HuH-7 (cell line): ENCODE measurements around the gene CHN2.

Source experiments
- DNase-seq: peaks from one replicate; pipeline ENCODE4 v3.0.0; 2011; ENCODE audit warnings: low spot score

CHN2 gene

DNA sequence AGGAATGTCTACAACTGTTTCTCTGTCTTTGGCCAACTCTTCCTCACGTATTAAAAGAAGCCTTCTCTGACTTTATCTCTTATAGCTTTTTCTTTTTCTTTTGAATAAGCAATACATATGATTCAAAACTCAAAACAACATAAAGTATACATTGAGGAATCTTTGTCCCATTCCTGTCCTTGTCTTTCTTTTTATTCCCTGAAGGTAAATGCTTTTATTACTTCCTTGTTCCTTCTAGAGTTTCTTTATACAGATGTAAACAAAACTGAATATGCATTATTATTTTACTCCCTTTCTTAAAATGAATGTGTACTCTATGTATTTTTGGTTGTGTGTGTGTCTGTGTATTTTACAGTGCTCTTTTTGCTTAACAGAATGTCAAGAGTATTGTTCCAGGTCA, 170.1 kb downstream of the CHN2 start:
- no peak for DNase-seq

DNA sequence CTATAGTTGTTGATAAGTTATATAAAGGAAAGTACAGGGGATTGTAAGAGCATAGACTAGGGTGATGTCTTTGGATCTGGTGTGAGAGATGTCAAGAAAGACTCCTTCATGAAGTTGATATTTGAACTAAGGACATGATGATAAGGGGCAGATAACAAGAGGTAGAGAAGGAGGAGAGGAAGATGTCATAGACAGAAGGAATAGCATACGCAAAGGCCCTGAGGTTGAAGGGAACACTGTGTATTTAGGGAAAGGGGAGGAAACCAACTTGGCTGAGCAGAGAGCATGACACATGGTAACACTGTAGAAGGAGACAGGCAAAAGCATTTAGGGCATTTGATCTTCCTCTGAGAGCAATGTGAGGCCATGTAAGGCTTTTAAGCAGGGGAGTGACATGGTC, 170.8 kb downstream of the CHN2 start:
- no peak for DNase-seq

DNA sequence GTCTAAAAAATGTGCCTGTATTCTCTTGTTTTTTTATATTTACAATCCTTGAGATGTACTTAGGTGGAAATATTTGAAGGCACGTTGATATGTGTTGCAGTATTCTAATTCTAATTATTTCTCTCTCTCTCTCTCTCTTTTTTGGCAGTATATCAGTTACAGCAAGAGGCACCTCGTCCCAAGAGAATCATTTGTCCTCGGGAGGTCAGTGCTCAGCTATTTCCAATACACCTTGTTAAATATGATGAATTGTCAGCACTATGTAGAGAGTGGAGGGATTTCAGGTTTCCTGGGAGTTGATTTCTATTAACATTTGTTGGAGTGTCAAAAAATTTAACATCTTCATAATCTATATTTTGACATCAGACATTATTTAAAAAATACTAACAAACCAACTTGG, 173.2 kb downstream of the CHN2 start:
- DNase-seq, result no peak

DNA sequence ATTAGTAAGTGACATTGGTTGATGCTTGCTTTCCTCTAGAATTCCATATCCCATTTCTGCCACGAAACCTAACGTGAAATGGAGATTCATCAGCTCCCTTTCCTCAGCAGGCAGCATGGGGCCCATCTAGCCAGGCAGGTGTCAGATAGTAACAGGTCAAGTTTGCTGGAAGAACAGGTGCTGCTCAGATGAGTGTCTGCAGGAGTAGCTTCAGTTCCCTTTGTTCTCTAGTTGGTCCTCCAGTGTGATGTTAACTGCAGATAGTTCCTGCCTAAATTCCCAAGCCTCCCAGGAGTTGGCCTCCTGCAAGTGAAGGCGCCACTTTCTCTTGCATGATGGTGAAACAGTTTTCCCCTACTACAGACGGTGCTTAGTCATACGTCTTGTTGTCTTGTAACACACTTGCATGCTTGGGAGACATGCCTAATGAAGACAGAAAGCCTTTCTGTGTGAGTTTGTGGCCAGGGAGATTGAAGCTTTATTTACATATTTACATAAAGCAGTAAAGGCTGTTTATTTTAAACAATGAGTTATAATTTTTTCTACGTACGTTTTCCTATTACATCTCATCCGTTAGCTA, 175.4 kb downstream of the CHN2 start:
- DNase-seq, result no peak

DNA sequence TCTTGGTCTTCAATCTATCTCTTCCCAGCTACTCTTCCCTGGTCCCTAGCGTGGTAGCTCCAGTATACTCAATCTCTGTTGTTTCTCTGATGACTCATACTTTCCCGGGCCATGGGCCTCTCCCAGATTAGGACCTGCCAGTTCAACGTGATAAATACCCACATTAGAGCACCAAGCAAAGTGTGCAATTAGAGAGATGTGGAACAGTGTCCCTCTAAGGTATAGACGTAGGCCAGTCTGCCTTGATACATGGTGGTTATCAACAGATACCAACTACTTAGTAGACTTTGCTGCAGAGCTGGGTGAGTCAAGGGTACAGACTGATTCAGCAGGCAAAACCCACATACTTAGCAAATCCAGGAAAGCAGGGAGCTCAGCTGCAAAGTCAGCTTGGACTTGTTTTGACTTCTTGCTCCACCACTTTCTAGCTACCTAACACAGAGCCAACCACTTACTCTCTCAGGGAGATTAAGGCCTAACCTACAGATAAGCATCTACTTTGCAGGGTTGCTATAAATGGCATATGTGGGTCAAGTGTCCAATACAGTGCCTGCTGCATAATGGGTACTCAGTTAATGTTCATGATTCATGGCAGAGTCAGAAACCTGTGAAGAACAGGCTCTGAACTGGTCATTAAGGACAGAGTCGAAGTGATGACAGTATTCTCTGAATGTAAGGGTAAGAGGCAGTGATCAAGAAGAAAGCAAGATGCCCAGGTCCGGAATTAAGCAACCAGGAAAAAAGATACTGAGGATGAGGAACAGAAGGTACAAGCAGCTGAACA, 176.1 kb downstream of the CHN2 start:
- DNase-seq, result no peak

DNA sequence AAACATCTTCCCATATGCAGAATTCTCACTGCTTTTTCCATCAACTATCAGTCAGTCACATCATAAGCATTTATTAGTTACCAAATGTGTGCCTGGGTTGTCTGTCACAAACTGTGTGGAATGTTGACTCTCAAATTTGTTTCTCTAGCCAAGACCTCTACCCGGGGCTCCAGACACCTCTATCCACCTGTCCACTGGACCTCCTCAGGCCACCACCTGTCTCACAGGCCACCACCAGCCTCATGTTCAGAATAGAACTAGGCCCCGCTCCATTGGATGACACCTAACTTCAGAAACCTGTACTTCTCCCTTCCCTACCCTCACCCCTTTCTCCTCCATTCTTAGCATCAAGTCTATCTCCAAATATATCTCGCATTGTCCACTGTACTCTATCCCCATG, 176.9 kb downstream of the CHN2 start:
- no peak for DNase-seq

DNA sequence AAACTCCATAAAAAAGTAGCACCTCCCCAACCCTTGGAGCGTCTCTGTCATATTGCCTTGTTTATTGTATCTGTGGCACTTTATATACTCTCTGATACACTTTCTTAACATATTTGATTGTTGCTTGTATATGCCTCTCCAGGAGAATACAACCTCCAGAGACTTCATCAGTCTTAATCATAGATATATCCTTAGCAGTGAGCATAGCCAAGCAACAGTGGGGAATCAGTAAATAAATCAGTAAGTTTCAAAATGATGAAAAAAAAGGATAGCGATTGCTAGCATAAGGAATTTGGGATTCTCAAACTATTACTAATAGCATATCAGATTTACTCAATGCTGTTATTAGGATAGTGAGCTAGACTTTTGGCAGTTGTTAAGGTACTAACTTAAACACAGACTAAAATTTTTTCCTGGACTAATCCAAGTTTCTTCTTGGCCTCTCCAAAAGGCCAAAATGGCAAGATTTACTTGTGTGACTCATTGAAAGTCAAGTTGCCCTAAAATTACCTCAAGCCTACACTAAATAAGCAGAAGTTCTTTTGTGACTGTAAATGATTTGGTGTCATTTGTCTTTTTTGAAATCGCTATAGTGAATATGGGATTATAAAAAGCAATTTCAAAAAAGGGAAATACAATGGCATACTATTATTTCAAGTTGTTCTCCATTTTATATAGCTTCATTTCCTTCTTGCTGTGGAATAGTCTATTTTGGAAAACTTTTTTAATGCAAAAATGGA, 177.9 kb downstream of the CHN2 start:
- no peak for DNase-seq

DNA sequence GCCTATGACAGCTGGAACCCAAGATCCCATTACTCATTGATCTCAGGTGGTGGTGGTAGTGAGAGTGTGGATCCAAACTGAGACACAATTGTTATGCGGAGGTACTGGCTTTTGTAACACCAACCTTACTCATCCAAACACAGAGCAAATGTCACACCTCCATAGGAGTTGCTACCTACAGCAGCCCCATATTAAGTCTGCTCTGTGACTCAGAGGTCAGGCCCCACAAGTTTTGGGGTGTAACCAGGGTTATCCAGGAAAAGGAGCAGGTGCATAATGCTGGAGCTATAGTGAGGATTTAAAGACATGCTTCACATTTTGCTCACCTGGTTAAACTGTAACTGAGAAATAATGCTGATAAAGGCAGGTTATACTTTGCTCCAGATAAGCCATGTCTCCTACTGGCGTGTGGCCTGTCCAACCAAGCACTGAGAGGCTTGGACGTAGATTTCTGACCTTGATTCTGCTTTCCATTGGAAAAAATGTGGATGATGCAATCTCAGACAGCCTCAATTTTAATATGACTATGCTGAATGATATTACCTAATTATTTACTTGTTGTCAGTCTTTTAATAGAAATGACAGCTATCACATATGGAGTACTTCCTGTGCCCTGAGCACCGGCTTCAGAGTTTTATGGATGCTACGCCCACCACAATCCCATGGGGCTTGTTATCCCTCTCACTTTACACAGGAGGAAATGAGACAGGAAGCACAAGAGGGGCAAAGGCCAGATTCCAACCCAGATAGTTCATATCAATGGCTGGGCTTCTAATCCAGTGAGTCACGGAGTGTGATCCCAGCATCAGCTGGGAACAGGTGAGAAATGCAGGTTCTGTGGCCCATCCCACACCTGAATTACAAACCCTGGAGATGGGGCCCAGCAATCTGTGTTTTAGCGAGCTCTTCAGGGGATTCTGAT, 181.3 kb downstream of the CHN2 start:
- peak; percentile 48 for DNase-seq

DNA sequence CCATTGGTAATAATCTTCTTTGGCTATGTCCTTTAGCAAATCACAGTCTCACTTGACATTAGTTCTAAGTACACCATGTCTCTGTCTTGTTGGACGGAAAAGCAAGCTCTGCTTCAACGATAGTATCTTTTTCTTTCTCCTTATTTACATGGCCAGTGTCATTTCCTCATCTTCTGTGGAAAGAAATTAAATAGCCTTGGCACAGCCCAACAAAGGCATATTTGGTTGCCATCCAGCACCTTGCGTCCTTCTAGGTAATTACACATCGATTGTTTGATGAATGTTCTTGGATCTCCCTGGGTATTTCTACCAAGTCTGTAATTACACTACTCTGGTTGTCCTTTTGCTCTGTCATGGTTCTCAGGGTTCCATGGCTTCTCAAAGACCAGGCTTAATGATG, 183.1 kb downstream of the CHN2 start:
- no peak for DNase-seq

DNA sequence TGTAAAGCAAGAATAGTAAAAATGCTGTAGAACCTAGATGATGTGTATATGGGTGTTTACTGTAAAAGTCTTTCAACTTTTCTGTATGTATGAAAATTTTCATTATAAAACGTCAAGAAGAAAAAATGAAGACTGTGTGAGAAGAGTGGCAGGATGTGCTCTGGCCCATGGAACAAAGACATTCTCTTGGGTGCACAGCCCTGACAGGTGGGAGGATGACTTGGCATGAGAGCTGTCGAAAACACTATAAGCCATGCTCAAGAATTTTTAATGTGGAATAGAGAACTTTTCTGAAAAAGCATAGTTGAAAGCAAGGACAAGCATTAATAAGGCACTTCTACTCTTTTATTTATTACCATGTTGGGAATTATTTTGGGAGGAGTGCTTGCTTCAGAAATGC, 185.0 kb downstream of the CHN2 start:
- no peak for DNase-seq

DNA sequence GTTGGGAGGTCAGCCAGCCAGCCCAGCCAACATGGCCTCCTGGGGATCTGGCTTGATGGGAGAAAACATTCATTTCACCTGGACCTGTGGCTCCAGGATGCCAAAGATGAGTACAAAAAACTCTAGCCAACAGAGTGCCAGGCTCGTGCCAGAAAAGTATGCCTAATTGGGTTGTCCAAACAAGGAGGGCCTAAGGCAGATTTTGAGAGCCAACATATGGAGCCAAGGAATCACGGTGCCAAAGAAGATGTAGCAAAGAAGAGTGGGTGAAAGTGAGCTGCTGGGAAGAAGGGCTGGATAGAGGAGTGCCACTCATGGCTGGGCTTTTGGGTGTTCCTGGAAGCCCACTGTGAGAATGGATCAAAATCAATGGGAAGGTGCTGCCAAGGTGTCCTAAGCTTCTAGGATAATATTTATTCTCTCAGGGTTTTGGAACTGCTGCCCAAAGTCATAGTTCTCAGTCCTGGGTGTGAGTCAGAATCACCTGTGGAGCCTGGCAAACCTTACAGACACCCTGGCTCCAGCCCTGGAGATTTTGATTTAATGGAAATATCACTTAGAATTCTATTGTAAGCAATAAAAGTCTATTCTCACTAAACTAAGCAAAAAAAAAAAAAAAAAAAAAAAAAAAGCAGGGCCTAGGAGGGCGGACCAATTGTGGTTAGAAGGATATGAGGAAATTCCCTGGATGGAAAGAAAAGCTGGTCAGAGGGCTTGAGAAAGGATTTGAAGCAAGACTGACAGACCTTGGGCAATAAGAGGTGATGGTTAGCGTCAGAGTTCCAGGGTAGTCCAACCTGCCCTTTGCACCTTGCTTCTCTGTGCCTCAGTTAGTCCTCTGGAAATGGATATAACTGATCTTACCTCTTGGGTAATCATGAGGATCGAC, 186.9 kb downstream of the CHN2 start:
- DNase-seq, result no peak

DNA sequence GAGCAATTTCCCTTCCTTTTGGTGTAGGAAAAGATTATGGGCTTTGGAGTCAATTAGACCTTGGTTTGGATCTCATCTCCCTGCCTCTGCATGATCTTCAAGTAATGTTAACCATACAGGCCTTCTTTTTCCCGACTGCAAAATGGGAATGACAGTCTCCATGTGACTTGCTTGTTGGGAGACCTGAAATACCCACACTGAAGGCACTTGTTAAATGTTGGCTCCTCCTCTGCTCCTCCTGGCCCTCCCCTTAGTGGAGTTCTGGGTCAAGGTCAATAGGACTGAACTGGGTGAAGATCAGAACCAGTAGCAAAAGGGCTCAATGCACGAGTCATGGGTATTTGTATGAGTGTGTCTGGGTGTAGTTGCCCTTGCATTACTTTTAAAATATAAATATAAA, 189.7 kb downstream of the CHN2 start:
- no peak for DNase-seq

DNA sequence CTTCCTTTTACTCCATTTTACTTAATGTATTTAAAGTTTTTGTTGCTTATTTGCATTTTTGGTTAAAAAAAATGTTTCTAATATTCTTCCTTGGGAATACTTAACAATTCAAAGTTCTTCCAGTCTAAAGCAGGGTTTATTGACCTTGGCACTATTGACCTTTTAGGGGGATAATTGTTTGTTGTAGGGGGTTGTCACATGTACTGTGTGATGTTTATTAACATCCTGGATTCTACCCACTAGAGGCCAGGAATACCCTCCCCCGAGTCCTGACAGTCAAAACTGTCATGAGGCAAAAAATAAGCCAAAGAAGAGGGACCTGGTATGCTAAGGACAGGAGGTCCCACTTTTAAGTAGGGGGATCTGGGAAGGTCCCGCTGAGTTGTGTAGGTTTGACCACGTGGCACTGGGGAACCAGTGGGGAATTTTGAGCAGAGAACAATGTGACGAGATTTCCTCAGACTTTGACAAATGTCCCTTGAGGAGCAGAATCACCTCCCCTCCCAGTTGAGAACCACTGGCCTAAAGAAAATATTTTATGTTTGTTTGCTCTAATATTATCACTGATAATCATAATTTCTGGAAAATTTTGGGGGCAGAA, 190.7 kb downstream of the CHN2 start:
- DNase-seq, result no peak

DNA sequence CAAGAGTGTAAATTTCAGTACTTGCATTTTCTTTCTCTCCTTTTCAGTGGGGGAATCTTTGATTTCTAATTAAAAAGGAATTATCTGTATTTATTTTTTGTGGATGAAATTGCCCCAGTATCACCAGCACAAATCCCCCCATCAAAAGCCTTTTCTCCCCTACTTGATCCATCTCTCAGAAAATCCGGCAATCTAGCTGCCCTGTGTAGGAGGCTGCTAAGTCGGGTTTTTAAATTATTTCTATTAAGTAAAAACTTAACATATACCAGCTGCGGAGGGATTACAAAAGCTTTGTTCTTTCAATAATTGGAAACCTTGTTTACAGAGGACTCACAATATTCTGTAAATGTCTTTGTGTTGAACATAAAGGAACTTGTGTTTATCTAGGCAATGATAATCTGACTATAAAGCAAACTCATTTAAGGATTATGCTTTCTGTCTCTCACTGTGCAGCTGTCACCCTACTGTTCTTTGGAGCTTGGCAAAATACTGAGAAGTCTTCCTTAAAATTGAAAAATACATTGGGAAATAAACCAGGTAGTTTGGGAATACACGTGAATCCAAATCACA, 191.7 kb downstream of the CHN2 start:
- no peak for DNase-seq

DNA sequence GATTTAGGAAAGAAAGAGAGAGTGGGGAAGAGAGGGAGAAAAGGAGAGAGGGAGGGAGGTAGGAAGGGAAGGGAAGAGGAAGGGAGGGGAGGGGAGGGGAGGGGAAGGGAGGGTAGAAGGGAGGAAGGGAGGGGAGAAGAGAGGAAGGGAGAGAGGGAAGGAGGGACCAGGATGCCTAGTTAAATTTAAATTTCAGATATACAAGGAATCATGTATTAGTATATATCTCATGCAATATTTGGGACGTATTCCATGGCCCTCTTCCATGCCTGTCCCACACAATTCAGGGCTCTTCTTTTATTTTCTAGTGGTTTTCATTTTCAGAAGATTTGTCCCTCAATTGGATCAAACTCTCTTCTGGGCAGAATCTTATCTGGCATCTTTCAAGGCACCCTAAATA, 196.7 kb downstream of the CHN2 start:
- DNase-seq, result no peak

DNA sequence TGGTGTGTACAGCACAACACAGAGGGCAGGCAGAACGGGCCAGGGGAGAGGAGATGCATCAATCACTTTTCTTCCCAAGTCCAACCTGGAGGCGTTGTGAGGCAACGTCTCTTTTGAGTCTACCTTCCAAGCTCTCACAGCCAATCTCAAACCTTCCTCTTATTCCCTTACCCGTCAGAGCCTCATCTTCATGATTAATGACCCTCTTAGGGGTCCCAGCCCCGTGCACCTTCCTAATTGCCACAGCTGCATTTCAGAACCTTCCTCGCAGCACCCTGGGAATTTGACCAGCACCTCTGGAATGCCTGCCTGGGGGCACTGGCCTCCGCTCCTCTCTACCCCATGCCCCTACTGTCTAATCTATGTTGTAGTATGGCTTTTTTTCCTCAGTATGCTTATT, 199.7 kb downstream of the CHN2 start:
- DNase-seq, result no peak

DNA sequence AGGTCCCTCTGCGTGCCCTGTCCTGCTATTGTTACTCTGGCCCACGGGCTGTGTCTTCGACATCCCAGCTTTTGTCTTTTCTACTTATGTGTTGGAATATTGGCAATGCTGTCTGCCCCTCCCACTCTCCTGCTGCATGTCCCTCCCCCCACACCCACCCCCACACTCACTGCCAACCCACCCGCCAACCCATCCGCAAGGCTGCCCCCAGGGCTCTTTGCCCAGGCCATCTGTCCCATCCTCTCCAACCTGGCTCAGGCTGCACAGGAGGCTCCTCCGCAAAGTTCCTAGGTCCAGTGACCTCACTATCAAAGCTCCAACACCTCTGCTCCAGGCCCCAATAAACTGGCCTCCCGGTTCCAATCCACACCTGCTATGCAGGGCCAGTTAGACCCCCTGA, 202.0 kb downstream of the CHN2 start:
- no peak for DNase-seq

DNA sequence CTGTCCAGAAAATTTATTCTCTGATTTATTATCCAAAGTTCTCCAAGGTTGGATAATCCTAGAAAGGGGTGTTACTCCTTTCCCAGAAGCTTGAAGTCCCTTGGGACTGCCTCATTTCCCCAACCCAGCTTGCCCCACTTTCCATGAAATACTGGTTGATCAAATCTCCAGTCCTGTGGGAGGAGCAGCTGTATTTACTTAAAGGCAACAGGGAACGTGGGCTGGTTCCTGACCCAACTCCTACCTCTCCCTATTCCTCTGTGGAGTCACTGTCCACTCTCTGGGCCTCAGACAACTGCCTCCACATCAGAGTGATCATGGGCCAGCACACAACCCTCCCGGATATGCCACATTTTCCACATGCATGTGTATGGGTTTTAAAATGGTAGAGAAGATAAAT, 202.8 kb downstream of the CHN2 start:
- DNase-seq, result no peak

DNA sequence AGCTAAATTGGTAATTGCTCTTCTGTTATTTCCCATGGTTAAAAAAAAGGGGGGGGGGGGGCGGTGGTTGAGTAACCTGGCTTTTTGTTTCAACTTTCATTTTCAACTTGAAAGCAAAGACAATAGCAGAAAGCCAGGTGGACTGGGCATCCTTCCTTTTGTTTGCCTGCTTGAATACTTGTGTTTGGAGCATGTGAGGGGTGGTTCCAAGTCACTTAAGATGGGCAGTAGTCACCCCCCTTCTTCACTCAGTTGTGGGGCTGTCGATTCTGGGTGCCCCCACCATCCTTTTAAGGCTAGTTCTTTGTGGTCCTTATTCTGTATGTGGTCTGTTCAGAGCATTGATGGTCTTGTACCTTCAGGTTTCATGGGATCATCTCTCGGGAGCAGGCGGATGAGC, 203.4 kb downstream of the CHN2 start:
- no peak for DNase-seq

DNA sequence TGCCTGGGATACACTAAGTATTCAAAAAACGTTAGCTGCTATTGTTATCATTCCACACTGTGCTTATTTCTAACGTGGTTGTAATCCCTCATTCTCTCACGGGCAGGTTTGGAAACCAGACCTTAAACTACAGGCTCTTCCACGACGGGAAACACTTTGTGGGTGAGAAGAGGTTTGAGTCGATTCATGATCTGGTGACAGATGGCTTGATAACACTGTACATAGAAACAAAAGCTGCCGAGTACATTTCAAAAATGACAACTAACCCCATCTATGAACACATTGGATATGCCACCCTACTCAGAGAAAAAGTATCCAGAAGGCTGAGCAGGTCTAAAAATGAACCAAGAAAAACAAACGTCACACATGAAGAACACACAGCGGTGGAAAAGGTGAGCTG, 205.9 kb downstream of the CHN2 start:
- no peak for DNase-seq

DNA sequence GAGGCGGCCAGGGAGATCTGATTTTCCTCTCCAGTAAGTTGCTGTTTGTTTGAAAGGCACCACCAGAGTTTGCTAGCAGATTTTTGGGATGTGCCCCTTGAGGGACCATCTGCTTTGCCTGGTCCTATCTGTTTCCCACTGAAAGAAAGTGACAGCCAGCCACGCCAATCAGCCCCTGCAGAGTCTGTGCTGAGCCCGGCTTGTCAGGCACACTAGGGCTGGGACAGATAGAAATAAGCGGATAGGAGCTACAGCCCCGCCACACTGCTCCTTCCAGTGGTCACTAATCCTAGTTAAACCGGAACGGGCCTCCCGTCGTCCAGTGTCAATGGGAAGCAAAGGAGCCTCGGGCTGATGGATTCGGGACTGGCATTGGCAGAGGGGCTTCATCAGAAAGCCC, 207.2 kb downstream of the CHN2 start:
- DNase-seq, result no peak
